WTC11 (cell line): ENCODE results near the gene VILL.

Experiments used
- ATF3 ChIP-seq: sonication (generic); formaldehyde crosslinking; conservative IDR thresholded peaks from 2 replicates; pipeline ENCODE4 v1.8.1; 2022; ENCODE audit warnings: mild to moderate bottlenecking, missing genetic modification reagents
- CTCF ChIP-seq: fragments of 200-600 bp; IDR thresholded peaks from 2 replicates; pipeline ENCODE4 v1.8.0; 2022; ENCODE audit warnings: antibody characterized with exemption
- FOXJ3 ChIP-seq: sonication (generic); formaldehyde crosslinking; IDR thresholded peaks from 2 replicates; pipeline ENCODE4 v1.9.0; 2021; ENCODE audit warnings: missing genetic modification reagents, mild to moderate bottlenecking, borderline replicate concordance
- JAZF1 ChIP-seq: fragments of 250-450 bp; sonication (Bioruptor Pico); IDR thresholded peaks from 2 replicates; pipeline ENCODE4 v1.9.0; 2021; ENCODE audit warnings: moderate library complexity, mild to moderate bottlenecking, inconsistent platforms
- MXD4 ChIP-seq: fragments of 250-450 bp; sonication (Bioruptor Pico); IDR thresholded peaks from 2 replicates; pipeline ENCODE4 v1.8.0; 2021; ENCODE audit warnings: mild to moderate bottlenecking, moderate library complexity, borderline replicate concordance
- MYBL2 ChIP-seq: sonication (generic); formaldehyde crosslinking; IDR thresholded peaks from 2 replicates; pipeline ENCODE4 v1.8.1; 2023; ENCODE audit warnings: mild to moderate bottlenecking, moderate library complexity, missing genetic modification reagents
- SP1 ChIP-seq: sonication (generic); formaldehyde crosslinking; conservative IDR thresholded peaks from 2 replicates; pipeline ENCODE4 v1.8.1; 2022; ENCODE audit warnings: missing genetic modification reagents
- TCF7 ChIP-seq: sonication (generic); formaldehyde crosslinking; IDR thresholded peaks from 2 replicates; pipeline ENCODE4 v1.8.0; 2022; ENCODE audit warnings: mild to moderate bottlenecking, low read depth, missing genetic modification reagents, moderate library complexity
- USF1 ChIP-seq: sonication (generic); formaldehyde crosslinking; IDR thresholded peaks from 2 replicates; pipeline ENCODE4 v1.8.0; 2022; ENCODE audit warnings: mild to moderate bottlenecking, missing genetic modification reagents

- no peak for TF ChIP-seq CTCF
- no peak for TF ChIP-seq JAZF1 (CRISPR knock-in tag)
- TF ChIP-seq FOXJ3 (CRISPR knock-in tag), result no peak
- TF ChIP-seq SP1, result no peak; the same call in 1 of the 2 replicates
- no peak for TF ChIP-seq MYBL2 (CRISPR knock-in tag)
- no peak for TF ChIP-seq ATF3
- no peak for TF ChIP-seq USF1
- no peak for TF ChIP-seq MXD4 (CRISPR knock-in tag)
- TF ChIP-seq TCF7 (CRISPR knock-in tag), result no peak
Measured at GRCh38 chr3:38029400-38030125, 39.0 kb downstream of the VILL start, which contains the start of gene PLCD1.
